H1 (cell line): ENCODE results near the gene UPF1. TPM values are rescaled to one million over a fixed set of nuclear protein-coding genes. Genes with fewer than 3 reads are reported as not detected.

Experiments
- CTCF ChIA-PET: fragments of 300-600 bp; sonication (Branson Sonifier 250); formaldehyde crosslinking; loops from one replicate; lab custom pipeline; 2021; ENCODE audit not compliant: partially characterized antibody; lab: Charles Lee
- POLR2A ChIA-PET: fragments of 300-600 bp; sonication (Branson Sonifier 250); formaldehyde crosslinking; loops from one replicate; lab custom pipeline; 2021; ENCODE audit warnings: inconsistent platforms; ENCODE audit not compliant: partially characterized antibody; lab: Charles Lee
- DNase-seq, 2 experiments: peaks; one replicate each; pipeline versions ENCODE4 v3.0.0 to v3.0.0-alpha.2; 2010 to 2022; ENCODE audit warnings: low spot score in 2 of 2, low read depth in 1 of 2, mixed read lengths in 1 of 2
- FAIRE-seq: peaks from 2 replicates; lab custom pipeline; 2011; peaks lifted over from hg19 to GRCh38; lab: Jason Lieb, UNC
- H2AFZ ChIP-seq: 2 replicates; pipeline ENCODE4 v1.8.1; 2012; ENCODE audit warnings: low read length, inconsistent platforms
- H2AK5ac ChIP-seq: 2 replicates; pipeline ENCODE4 v1.6.1; 2013; ENCODE audit warnings: low read depth, low read length
- H2BK120ac ChIP-seq: replicated peaks from 2 replicates; pipeline ENCODE3; 2013; ENCODE audit warnings: low read depth, low read length, inconsistent platforms
- H2BK12ac ChIP-seq: 2 replicates; pipeline ENCODE4 v1.6.1; 2013; ENCODE audit warnings: low read depth, low read length
- H2BK15ac ChIP-seq: 2 replicates; pipeline ENCODE4 v1.6.1; 2013; ENCODE audit warnings: low read length
- H2BK20ac ChIP-seq: 2 replicates; pipeline ENCODE4 v1.6.1; 2013; ENCODE audit warnings: low read length
- H2BK5ac ChIP-seq: 2 replicates; pipeline ENCODE4 v1.6.1; 2013; ENCODE audit warnings: low read depth, low read length
- H3K14ac ChIP-seq: 2 replicates; pipeline ENCODE4 v1.6.1; 2013; ENCODE audit warnings: inconsistent platforms; ENCODE audit not compliant: insufficient read length
- H3K18ac ChIP-seq: 2 replicates; pipeline ENCODE4 v1.6.1; 2013; ENCODE audit warnings: low read length; ENCODE audit errors: extremely low read depth
- H3K23ac ChIP-seq: 2 replicates; pipeline ENCODE4 v1.6.1; 2013; ENCODE audit warnings: inconsistent platforms; ENCODE audit not compliant: insufficient read length
- H3K23me2 ChIP-seq: 2 replicates; pipeline ENCODE4 v1.6.1; 2013; ENCODE audit warnings: low read depth, low read length
- H3K27ac ChIP-seq: 2 replicates; pipeline ENCODE4 v1.6.1; 2011; ENCODE audit warnings: low read depth, low read length, inconsistent platforms
- H3K27me3 ChIP-seq, 4 experiments: replicated peaks in 1 of 4; 1 replicate in 1 of 4; 2 replicates in 3 of 4; pipeline versions ENCODE4 v1.6.1 to v1.8.1; 2011 to 2013; ENCODE audit warnings: low read length in 3 of 4, mild to moderate bottlenecking in 3 of 4, inconsistent platforms in 2 of 4, mixed read lengths in 2 of 4, moderate library complexity in 1 of 4; ENCODE audit not compliant: control insufficient read depth in 3 of 4, insufficient read depth in 3 of 4; ENCODE audit errors: extremely low read depth in 1 of 4
- H3K36me3 ChIP-seq, 4 experiments: 2 replicates each; pipeline versions ENCODE4 v1.6.1 to v1.8.1; 2011 to 2013; ENCODE audit warnings: mild to moderate bottlenecking in 4 of 4, low read length in 3 of 4, moderate library complexity in 2 of 4, control low read depth in 1 of 4, inconsistent platforms in 1 of 4; ENCODE audit not compliant: insufficient read depth in 4 of 4, control insufficient read depth in 2 of 4
- H3K4ac ChIP-seq: replicated peaks from 2 replicates; pipeline ENCODE3; 2013; ENCODE audit warnings: low read length, low read depth, mixed read lengths, inconsistent platforms; ENCODE audit not compliant: insufficient read length
- H3K4me1 ChIP-seq, 4 experiments: replicated peaks in 1 of 4; 1 replicate in 1 of 4; 2 replicates in 3 of 4; pipeline versions ENCODE4 v1.6.1 to v1.8.1; 2011 to 2013; ENCODE audit warnings: low read length in 3 of 4, inconsistent platforms in 2 of 4, mixed read lengths in 1 of 4; ENCODE audit not compliant: insufficient read depth in 4 of 4, control insufficient read depth in 3 of 4
- H3K4me2 ChIP-seq, 2 experiments: 2 replicates each; pipeline versions ENCODE4 v1.6.1 to v1.8.1; 2011 to 2013; ENCODE audit warnings: low read depth in 2 of 2, low read length in 2 of 2, control low read depth in 1 of 2, inconsistent platforms in 1 of 2, mild to moderate bottlenecking in 1 of 2; ENCODE audit not compliant: insufficient read depth in 1 of 2
- H3K4me3 ChIP-seq, 4 experiments: fragments of 200-600, 300-600 bp in 1 of 4; sonication (generic), shearing (Covaris generic), sonication (Bioruptor Twin) in 1 of 4; 2 replicates each; pipeline versions ENCODE4 v1.5.1 to v1.8.1; 2011 to 2016; ENCODE audit warnings: low read length in 4 of 4, low read depth in 3 of 4, control low read depth in 2 of 4, inconsistent platforms in 2 of 4, mild to moderate bottlenecking in 2 of 4, mixed read lengths in 1 of 4, moderate library complexity in 1 of 4; ENCODE audit not compliant: insufficient read depth in 2 of 4; ENCODE audit errors: extremely low read depth in 1 of 4
- H3K56ac ChIP-seq: replicated peaks from 2 replicates; pipeline ENCODE3; 2013; ENCODE audit warnings: low read depth, mild to moderate bottlenecking, mixed read lengths, low read length, inconsistent platforms; ENCODE audit not compliant: insufficient read length
- H3K79me1 ChIP-seq: 2 replicates; pipeline ENCODE4 v1.6.1; 2013; ENCODE audit warnings: low read depth, low read length, control low read depth
- H3K79me2 ChIP-seq, 2 experiments: 2 replicates each; pipeline versions ENCODE4 v1.6.1 to v1.8.1; 2012 to 2013; ENCODE audit warnings: low read length in 2 of 2, mild to moderate bottlenecking in 2 of 2, inconsistent platforms in 1 of 2; ENCODE audit not compliant: insufficient read depth in 2 of 2, control insufficient read depth in 1 of 2
- H3K9ac ChIP-seq, 4 experiments: replicated peaks in 1 of 4; 1 replicate in 1 of 4; 2 replicates in 3 of 4; pipeline versions ENCODE4 v1.6.1 to v1.8.1; 2011 to 2013; ENCODE audit warnings: low read depth in 3 of 4, low read length in 3 of 4, control low read depth in 2 of 4, mild to moderate bottlenecking in 2 of 4, moderate library complexity in 2 of 4, inconsistent platforms in 1 of 4; ENCODE audit errors: extremely low read depth in 1 of 4
- H3K9me3 ChIP-seq, 2 experiments: 2 replicates each; pipeline versions ENCODE4 v1.6.1 to v1.8.1; 2012 to 2013; ENCODE audit warnings: mild to moderate bottlenecking in 2 of 2, moderate library complexity in 2 of 2, control low read depth in 1 of 2, inconsistent platforms in 1 of 2, low read depth in 1 of 2, low read length in 1 of 2, mixed read lengths in 1 of 2; ENCODE audit not compliant: insufficient read depth in 2 of 2
- H4K20me1 ChIP-seq, 2 experiments: replicated peaks in 1 of 2; 2 replicates each; pipeline versions ENCODE3 to v1.8.1; 2011 to 2013; ENCODE audit warnings: inconsistent platforms in 2 of 2, low read length in 2 of 2, mild to moderate bottlenecking in 1 of 2; ENCODE audit not compliant: insufficient read depth in 2 of 2, control insufficient read depth in 1 of 2
- H4K5ac ChIP-seq: 2 replicates; pipeline ENCODE4 v1.6.1; 2013; ENCODE audit warnings: low read length, low read depth, mixed read lengths, inconsistent platforms; ENCODE audit not compliant: insufficient read length
- H4K8ac ChIP-seq: 2 replicates; pipeline ENCODE4 v1.8.0; 2013; ENCODE audit warnings: mild to moderate bottlenecking, moderate library complexity, low read length, inconsistent platforms; ENCODE audit not compliant: insufficient read depth; ENCODE audit errors: extremely low read depth
- H4K91ac ChIP-seq: replicated peaks from 2 replicates; pipeline ENCODE3; 2013; ENCODE audit warnings: low read length, mixed read lengths, inconsistent platforms; ENCODE audit not compliant: insufficient read length
- CHD2 ChIP-seq: IDR thresholded peaks from 2 replicates; pipeline ENCODE4 v1.6.1; 2012; ENCODE audit warnings: low read length, improper control_type of control experiment
- SIRT6 ChIP-seq: IDR thresholded peaks from one replicate; pipeline ENCODE4 v1.7.1; 2012; ENCODE audit warnings: low read length, inconsistent platforms
- TAF1 ChIP-seq: IDR thresholded peaks from 2 replicates; pipeline ENCODE4 v1.6.1; 2011; ENCODE audit warnings: mild to moderate bottlenecking, low read depth, low read length
- WGBS, 2 experiments: shearing (Covaris generic) in 1 of 2; methylation state at CpG; one replicate each; pipeline versions ENCODE4 v1.1.6 to v1.1.7; 2013 to 2015; ENCODE audit warnings: low lambda C conversion rate in 2 of 2, mixed read lengths in 2 of 2, inconsistent platforms in 1 of 2, low coverage in 1 of 2, missing lambda C conversion rate in 1 of 2; ENCODE audit not compliant: insufficient replicate concordance in 2 of 2, insufficient coverage in 1 of 2, insufficient read length in 1 of 2; ENCODE audit errors: extremely low coverage in 1 of 2, missing lambda C conversion rate in 1 of 2; 5-methylcytosine and 5-hydroxymethylcytosine counted together
- polyA plus RNA-seq, 7 experiments: library from polyadenylated mRNA; depleted of rRNA in 3 of 7; stranded (reverse) in 5 of 7; unstranded in 2 of 7; fragments of >200 nt in 5 of 7; fragments of 200-250 nt in 2 of 7; gene quantifications; 1 replicate in 5 of 7; 2 replicates in 1 of 7; 4 replicates in 1 of 7; pipeline versions ENCODE4 v1.2.1 to v1.2.3, GENCODE V29; 2011 to 2013; ENCODE audit warnings: missing spikeins in 2 of 7, mixed read lengths in 2 of 7
- total RNA-seq: library from RNA; stranded (reverse); fragmentation: NEBNext Ultra II Directional; extraction: Animal tissue kit (Norgen Biotek cat#: 25700); gene quantifications from 2 replicates; pipeline ENCODE4 v1.2.1, GENCODE V29; 2021

The UPF1 gene
- total and polyA plus RNA-seq, 2 of the 8 experiments (the other 6 are each of a cell fraction or from before 2014, with no cell fraction given) = 46.4 to 62.0 TPM

DNA sequence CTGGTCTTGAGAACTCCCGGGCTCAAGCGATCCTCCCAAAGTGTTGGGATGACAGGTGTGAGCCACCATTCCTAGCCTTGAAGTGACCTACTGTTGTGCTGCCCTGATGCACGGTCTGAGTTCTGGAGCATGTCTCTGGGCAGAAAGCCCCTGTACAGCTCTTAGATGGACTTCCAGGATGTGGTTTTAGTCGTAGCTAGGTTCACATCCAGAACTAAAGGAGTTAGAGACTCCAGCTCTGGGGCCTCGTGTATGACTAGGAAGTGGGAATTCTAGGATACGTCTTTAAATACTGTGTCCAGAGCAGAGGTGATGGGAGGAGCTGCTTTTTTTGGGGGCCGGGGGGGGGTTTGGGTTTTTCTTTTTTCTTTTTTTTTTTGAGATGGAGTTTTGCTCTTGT is 12.2 kb downstream of the UPF1 start:
- POLR2A ChIA-PET = interaction anchor here (0.8 to 1.4 kb wide), 5 partner anchors 10 to 66 kb away, joined by 3 to 5 read pairs (median 4); no protein-coding TSS in a partner anchor
- no peaks in the 10 kb centered on the region for H3K27me3 ChIP-seq
- H3K56ac ChIP-seq = no peak overlapping the region
- H3K9me3 ChIP-seq = no peaks in the 10 kb centered on the region
- peaks cover 0 to 11% (median 7%) of the 10 kb centered on the region in 4 experiments; a peak in 6 of 8 replicates for H3K36me3 ChIP-seq
- no peak for DNase-seq
- 94% methylated on average over 7 of the region's 7 CpGs; no CpG with 5 or more reads in 1 of the 2 experiments for WGBS, 2 experiments
- no peak overlapping the region for H3K23ac ChIP-seq
- CTCF ChIA-PET = interaction anchor here (0.6 to 19.5 kb wide), 9 partner anchors 13 to 376 kb away, joined by 3 to 247 read pairs (median 5); partner anchors contain the start of gene UPF1
- H3K4me2 ChIP-seq = no peak overlapping the region
- H3K4me1 ChIP-seq = peaks cover 0 to 14% (median 9%) of the 10 kb centered on the region in 4 experiments; a peak in 6 of 7 replicates
- no peak overlapping the region for H3K9ac ChIP-seq
- H3K79me2 ChIP-seq = peaks cover 14 to 86% of the 10 kb centered on the region in 2 experiments
- peaks cover 58 to 72% of the 10 kb centered on the region in 2 experiments for H4K20me1 ChIP-seq
- H3K18ac ChIP-seq = no peak overlapping the region
- no peak overlapping the region for H3K4me3 ChIP-seq
- no peak overlapping the region for H2BK12ac ChIP-seq
- no peak overlapping the region for H4K8ac ChIP-seq
- H2BK120ac ChIP-seq = no peak overlapping the region
- no peak overlapping the region for H4K91ac ChIP-seq
- no peak for FAIRE-seq
- H2BK5ac ChIP-seq = no peak overlapping the region
- no peak overlapping the region for H3K14ac ChIP-seq
- no peak overlapping the region for H2BK15ac ChIP-seq
- H3K23me2 ChIP-seq = no peaks in the 10 kb centered on the region
- no peak for TF ChIP-seq SIRT6
- TF ChIP-seq TAF1 = no peak
- TF ChIP-seq CHD2 = no peak
- TF ChIP-seq, all 59 proteins: peak for 0
- Histone ChIP-seq H3K27ac (no peak overlapping the region), H4K5ac (no peak overlapping the region), H3K4ac (no peak overlapping the region), H2AK5ac (no peak overlapping the region), H2BK20ac (no peak overlapping the region), H3K79me1 (peaks cover 40% of the 10 kb centered on the region), H2AFZ (no peak overlapping the region)
